GM23248 (cell line): Measurements from ENCODE around the gene TAF10.

Experiments
- EZH2 ChIP-seq: fragments of 200-600 bp; sonication (generic); IDR thresholded peaks from 2 replicates; pipeline ENCODE4 v1.6.1; 2018; ENCODE audit warnings: antibody characterized with exemption, mild to moderate bottlenecking; ENCODE audit not compliant: insufficient read depth, poor library complexity, severe bottlenecking
- EZH2phosphoT487 ChIP-seq: fragments of 200-600 bp; sonication (generic); IDR thresholded peaks from 2 replicates; pipeline ENCODE4 v1.6.1; 2018; ENCODE audit warnings: antibody characterized with exemption, moderate library complexity, mild to moderate bottlenecking, low read depth; ENCODE audit not compliant: insufficient read depth

DNA sequence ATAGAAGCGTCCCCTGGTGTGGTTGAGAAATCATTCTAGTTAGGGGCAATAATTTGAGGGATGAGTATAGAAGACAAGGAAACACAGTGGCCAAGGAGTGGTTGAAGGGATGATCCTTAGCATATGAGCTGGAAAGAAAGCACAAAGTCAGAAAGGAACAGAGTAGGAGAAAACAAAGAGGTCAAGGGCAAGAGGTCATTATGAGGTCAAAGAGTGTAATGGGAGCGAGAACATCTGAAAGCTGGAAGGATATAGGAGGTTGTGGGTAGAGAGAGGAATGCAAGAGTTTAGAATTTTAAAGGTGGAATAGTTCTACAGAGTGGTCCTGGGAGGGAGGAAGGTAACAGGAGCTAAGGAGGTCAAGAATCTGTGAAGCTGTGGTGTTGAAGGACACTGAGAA is 41.6 kb upstream of the TAF10 start:
- no peak for TF ChIP-seq EZH2
- TF ChIP-seq EZH2phosphoT487: no peak
